NCI-H69 (cell line): ENCODE measurements around the gene NAALADL2.

Experiments
- DNase-seq: peaks from one replicate; lab custom pipeline; 2025; lab: John Stamatoyannopoulos, UW

NAALADL2 gene

GRCh38 chr3:174884776-174885568, 25.8 kb downstream of the NAALADL2 start:
- no peak for DNase-seq

GRCh38 chr3:174891524-174892203, 32.5 kb downstream of the NAALADL2 start:
- no peak for DNase-seq

- no peak for DNase-seq
Measured at GRCh38 chr3:174907027-174907426, 47.9 kb downstream of the NAALADL2 start.

- peak; percentile 81 for DNase-seq
Measured at GRCh38 chr3:174907628-174908407, 48.7 kb downstream of the NAALADL2 start.

GRCh38 chr3:174931473-174932353, 72.6 kb downstream of the NAALADL2 start:
- DNase-seq, result peak; percentile 86

GRCh38 chr3:174936590-174936989, 77.5 kb downstream of the NAALADL2 start:
- no peak for DNase-seq

GRCh38 chr3:174937478-174937877, 78.3 kb downstream of the NAALADL2 start:
- peak; percentile 27 for DNase-seq

- DNase-seq, result no peak
Measured at GRCh38 chr3:174938102-174938501, 79.0 kb downstream of the NAALADL2 start.

GRCh38 chr3:174940151-174940550, 81.0 kb downstream of the NAALADL2 start:
- no peak for DNase-seq

- DNase-seq, result no peak
Measured at GRCh38 chr3:174945276-174945675, 86.1 kb downstream of the NAALADL2 start.

GRCh38 chr3:174945951-174946350, 86.8 kb downstream of the NAALADL2 start:
- no peak for DNase-seq

GRCh38 chr3:174949523-174949922, 90.4 kb downstream of the NAALADL2 start:
- no peak for DNase-seq

- peak; percentile 21 for DNase-seq
Measured at GRCh38 chr3:174951034-174951433, 91.9 kb downstream of the NAALADL2 start.

- no peak for DNase-seq
Measured at GRCh38 chr3:174951498-174952005, 92.4 kb downstream of the NAALADL2 start.

GRCh38 chr3:174953068-174953467, 93.9 kb downstream of the NAALADL2 start:
- no peak for DNase-seq

GRCh38 chr3:174955513-174956016, 96.4 kb downstream of the NAALADL2 start:
- DNase-seq, result peak; percentile 53

- DNase-seq, result no peak
Measured at GRCh38 chr3:174957081-174957480, 97.9 kb downstream of the NAALADL2 start.

GRCh38 chr3:174957551-174958001, 98.4 kb downstream of the NAALADL2 start:
- DNase-seq, result no peak

GRCh38 chr3:174958671-174959328, 99.7 kb downstream of the NAALADL2 start:
- no peak for DNase-seq

- DNase-seq, result no peak
Measured at GRCh38 chr3:174959556-174960065, 100.5 kb downstream of the NAALADL2 start.
